ENCODE measurements around the gene DGKH. TPM values are rescaled to one million over a fixed set of nuclear protein-coding genes. Genes with fewer than 3 reads are reported as not detected.

DGKH gene
- total and polyA plus RNA-seq, 2 donors (not counting 1 experiment from before 2014, with no cell fraction given) = 6.1 to 7.9 TPM

DNA sequence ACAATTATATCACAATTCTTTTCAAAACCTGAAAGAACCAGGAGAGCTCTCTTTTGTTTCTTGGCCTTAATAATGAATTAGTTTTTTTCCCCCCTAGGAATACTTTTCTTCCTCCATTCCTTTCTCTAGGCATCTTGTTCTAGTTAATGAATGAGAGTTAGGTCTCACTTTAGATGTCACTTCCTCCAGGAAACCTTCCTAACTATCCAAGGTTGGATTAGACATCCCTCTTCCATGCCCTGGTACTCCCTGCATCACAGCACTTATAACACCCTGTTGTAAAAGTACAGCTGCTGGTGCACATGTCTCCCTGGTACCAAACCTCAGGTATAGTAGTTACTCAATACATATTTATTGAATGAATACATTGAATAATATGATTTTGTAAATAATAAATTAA lies 21.2 kb upstream of the DGKH start:
- Histone ChIP-seq H3K9ac (ENCODE audit: insufficient read depth, low read length) (no peak overlapping the region), H3K27ac (ENCODE audit: insufficient read depth, low read length) (no peak overlapping the region), H3K9me3 (ENCODE audit: control insufficient read depth, insufficient read depth, low read depth, low read length) (no peaks in the 10 kb centered on the region), H4K20me1 (ENCODE audit: control insufficient read depth, extremely low read depth, insufficient read depth, low read length) (no peaks in the 10 kb centered on the region), H3K4me2 (ENCODE audit: extremely low read depth, insufficient read depth, low read length) (no peak overlapping the region), H3K4me3 (replicated peaks in 1 of 4; ENCODE audit: control extremely low read depth in 1 of 4, insufficient read depth in 1 of 4, low read depth in 3 of 4, low read length in 4 of 4) (no peak overlapping the region), H3K36me3 (ENCODE audit: control insufficient read depth, insufficient read depth, low read length) (no peaks in the 10 kb centered on the region), H3K4me1 (ENCODE audit: control insufficient read depth, extremely low read depth, insufficient read depth, low read length) (no peaks in the 10 kb centered on the region), H3K79me2 (ENCODE audit: control insufficient read depth, insufficient read depth, low read length) (no peaks in the 10 kb centered on the region), H2AFZ (ENCODE audit: low read length) (no peak overlapping the region), H3K27me3 (ENCODE audit: control insufficient read depth, insufficient read depth, low read length) (no peaks in the 10 kb centered on the region)
- no peak for DNase-seq (ENCODE audit: low read depth in 2 of 2)
- TF ChIP-seq, protein P1, sequence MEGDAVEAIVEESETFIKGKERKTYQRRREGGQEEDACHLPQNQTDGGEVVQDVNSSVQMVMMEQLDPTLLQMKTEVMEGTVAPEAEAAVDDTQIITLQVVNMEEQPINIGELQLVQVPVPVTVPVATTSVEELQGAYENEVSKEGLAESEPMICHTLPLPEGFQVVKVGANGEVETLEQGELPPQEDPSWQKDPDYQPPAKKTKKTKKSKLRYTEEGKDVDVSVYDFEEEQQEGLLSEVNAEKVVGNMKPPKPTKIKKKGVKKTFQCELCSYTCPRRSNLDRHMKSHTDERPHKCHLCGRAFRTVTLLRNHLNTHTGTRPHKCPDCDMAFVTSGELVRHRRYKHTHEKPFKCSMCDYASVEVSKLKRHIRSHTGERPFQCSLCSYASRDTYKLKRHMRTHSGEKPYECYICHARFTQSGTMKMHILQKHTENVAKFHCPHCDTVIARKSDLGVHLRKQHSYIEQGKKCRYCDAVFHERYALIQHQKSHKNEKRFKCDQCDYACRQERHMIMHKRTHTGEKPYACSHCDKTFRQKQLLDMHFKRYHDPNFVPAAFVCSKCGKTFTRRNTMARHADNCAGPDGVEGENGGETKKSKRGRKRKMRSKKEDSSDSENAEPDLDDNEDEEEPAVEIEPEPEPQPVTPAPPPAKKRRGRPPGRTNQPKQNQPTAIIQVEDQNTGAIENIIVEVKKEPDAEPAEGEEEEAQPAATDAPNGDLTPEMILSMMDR (conservative IDR thresholded peaks at IDR 0.05 in 1 of 2, IDR thresholded peaks at IDR 0.05 in 1 of 2; ENCODE audit: low read depth in 1 of 2, low read length in 2 of 2) = no peak
- no peak for TF ChIP-seq EZH2 (IDR thresholded peaks at IDR 0.05; ENCODE audit: low read length, missing control alignments)

DNA sequence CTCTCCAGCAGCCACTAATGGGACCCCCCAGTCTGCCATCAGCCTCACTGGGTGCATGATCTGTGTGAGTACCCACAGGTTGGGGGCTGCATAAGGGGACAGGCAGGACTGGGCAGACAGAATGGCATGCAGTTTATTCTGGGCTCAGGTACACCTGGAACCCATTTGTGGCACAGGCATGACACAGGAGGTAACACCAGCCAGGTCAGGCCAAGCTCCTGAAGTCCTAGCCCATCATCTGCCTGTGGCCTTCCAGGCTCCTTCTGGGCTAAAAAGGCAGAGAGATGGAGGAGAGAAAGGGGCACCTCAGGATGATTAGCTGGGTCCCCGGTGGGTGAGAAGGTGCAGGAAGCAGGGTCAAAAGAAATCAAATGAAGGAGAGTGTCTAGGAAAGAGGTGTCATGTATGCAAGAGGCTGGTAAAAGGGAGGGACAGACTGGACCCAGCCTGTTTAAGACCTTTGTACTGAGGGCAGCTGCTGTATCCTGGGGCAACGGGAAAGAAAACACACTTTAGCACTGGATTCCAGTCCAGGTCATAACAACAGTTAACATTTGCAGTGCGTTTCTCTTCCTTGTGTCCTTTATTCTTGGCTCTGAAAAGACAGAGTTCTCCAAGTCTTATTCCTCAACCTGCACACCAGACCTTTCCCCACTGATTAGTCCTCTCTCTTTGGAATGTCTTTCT lies 20.2 kb upstream of the DGKH start:
- H3K27me3 ChIP-seq (ENCODE audit: control insufficient read depth, insufficient read depth, low read length) = no peaks in the 10 kb centered on the region
- H3K4me3 ChIP-seq (replicated peaks in 1 of 4; ENCODE audit: control extremely low read depth in 1 of 4, insufficient read depth in 1 of 4, low read depth in 3 of 4, low read length in 4 of 4) = no peak overlapping the region
- no peak overlapping the region for H2AFZ ChIP-seq (ENCODE audit: low read length)
- H3K27ac ChIP-seq (ENCODE audit: insufficient read depth, low read length) = no peak overlapping the region
- no peaks in the 10 kb centered on the region for H3K36me3 ChIP-seq (ENCODE audit: control insufficient read depth, insufficient read depth, low read length)
- DNase-seq (ENCODE audit: low read depth in 2 of 2) = no peak
- H3K9ac ChIP-seq (ENCODE audit: insufficient read depth, low read length) = no peak overlapping the region
- no peaks in the 10 kb centered on the region for H3K9me3 ChIP-seq (ENCODE audit: control insufficient read depth, insufficient read depth, low read depth, low read length)
- H3K4me1 ChIP-seq (ENCODE audit: control insufficient read depth, extremely low read depth, insufficient read depth, low read length) = no peaks in the 10 kb centered on the region
- H3K79me2 ChIP-seq (ENCODE audit: control insufficient read depth, insufficient read depth, low read length) = no peaks in the 10 kb centered on the region
- H3K4me2 ChIP-seq (ENCODE audit: extremely low read depth, insufficient read depth, low read length) = no peak overlapping the region
- TF ChIP-seq, protein P1 (conservative IDR thresholded peaks at IDR 0.05 in 1 of 2, IDR thresholded peaks at IDR 0.05 in 1 of 2; ENCODE audit: low read depth in 1 of 2, low read length in 2 of 2) = no peak
- TF ChIP-seq EZH2 (IDR thresholded peaks at IDR 0.05; ENCODE audit: low read length, missing control alignments) = no peak
- H4K20me1 ChIP-seq (ENCODE audit: control insufficient read depth, extremely low read depth, insufficient read depth, low read length) = no peaks in the 10 kb centered on the region

DNA sequence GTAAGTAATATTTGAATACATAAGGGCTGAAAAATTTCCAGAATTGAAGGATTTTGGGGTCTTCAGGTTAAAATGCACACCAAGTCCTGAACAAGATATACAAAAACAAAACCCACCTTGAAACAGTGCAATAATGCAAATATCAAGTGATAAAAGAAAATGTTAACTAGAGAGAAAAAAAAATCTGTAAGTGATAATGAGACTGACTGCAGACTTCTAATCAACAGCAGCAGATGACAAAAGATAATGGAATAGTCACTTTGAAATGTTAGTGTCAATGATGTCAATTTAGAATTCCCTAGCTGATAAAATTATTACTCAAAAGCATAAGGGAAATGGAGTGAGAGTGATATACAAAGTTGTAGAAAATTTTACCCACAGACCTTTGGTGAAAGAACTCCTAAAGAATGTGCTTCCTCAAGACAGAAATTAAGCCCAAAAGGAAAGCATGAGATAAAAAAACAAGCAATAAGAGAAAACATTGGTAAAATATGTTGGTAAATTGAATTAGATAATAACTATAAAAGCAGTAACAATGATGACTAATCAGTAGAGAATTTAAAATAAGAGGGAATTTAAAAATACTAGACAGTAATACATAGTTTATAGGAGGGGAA lies 12.4 kb upstream of the DGKH start:
- H3K27me3 ChIP-seq (ENCODE audit: control insufficient read depth, insufficient read depth, low read length) = no peaks in the 10 kb centered on the region
- no peaks in the 10 kb centered on the region for H3K36me3 ChIP-seq (ENCODE audit: control insufficient read depth, insufficient read depth, low read length)
- H3K27ac ChIP-seq (ENCODE audit: insufficient read depth, low read length) = no peak overlapping the region
- no peak for DNase-seq (ENCODE audit: low read depth in 2 of 2)
- TF ChIP-seq, protein P1 (conservative IDR thresholded peaks at IDR 0.05 in 1 of 2, IDR thresholded peaks at IDR 0.05 in 1 of 2; ENCODE audit: low read depth in 1 of 2, low read length in 2 of 2) = no peak
- TF ChIP-seq EZH2 (IDR thresholded peaks at IDR 0.05; ENCODE audit: low read length, missing control alignments) = no peak
- H3K9me3 ChIP-seq (ENCODE audit: control insufficient read depth, insufficient read depth, low read depth, low read length) = no peaks in the 10 kb centered on the region
- H3K4me3 ChIP-seq (replicated peaks in 1 of 4; ENCODE audit: control extremely low read depth in 1 of 4, insufficient read depth in 1 of 4, low read depth in 3 of 4, low read length in 4 of 4) = no peak overlapping the region
- H2AFZ ChIP-seq (ENCODE audit: low read length) = no peak overlapping the region
- H4K20me1 ChIP-seq (ENCODE audit: control insufficient read depth, extremely low read depth, insufficient read depth, low read length) = no peaks in the 10 kb centered on the region
- H3K4me1 ChIP-seq (ENCODE audit: control insufficient read depth, extremely low read depth, insufficient read depth, low read length) = peaks cover 3% of the 10 kb centered on the region
- no peak overlapping the region for H3K9ac ChIP-seq (ENCODE audit: insufficient read depth, low read length)
- H3K79me2 ChIP-seq (ENCODE audit: control insufficient read depth, insufficient read depth, low read length) = peaks cover under 1% of the 10 kb centered on the region
- no peak overlapping the region for H3K4me2 ChIP-seq (ENCODE audit: extremely low read depth, insufficient read depth, low read length)

Data from fibroblast of lung (primary cell).